GM21529 (cell line): ENCODE measurements around the gene ZNF736.
"Not testable (repeated sequence)": the region's sequence is repeated elsewhere in the genome, so short reads cannot be mapped to it uniquely, and the experiment has no call there.

Experiments
- ATAC-seq: cut with Tn5 transposase; IDR thresholded peaks from one replicate; pipeline ENCODE4 v1.9.1; 2021; ENCODE audit not compliant: unreplicated experiment

Gene ZNF736

DNA sequence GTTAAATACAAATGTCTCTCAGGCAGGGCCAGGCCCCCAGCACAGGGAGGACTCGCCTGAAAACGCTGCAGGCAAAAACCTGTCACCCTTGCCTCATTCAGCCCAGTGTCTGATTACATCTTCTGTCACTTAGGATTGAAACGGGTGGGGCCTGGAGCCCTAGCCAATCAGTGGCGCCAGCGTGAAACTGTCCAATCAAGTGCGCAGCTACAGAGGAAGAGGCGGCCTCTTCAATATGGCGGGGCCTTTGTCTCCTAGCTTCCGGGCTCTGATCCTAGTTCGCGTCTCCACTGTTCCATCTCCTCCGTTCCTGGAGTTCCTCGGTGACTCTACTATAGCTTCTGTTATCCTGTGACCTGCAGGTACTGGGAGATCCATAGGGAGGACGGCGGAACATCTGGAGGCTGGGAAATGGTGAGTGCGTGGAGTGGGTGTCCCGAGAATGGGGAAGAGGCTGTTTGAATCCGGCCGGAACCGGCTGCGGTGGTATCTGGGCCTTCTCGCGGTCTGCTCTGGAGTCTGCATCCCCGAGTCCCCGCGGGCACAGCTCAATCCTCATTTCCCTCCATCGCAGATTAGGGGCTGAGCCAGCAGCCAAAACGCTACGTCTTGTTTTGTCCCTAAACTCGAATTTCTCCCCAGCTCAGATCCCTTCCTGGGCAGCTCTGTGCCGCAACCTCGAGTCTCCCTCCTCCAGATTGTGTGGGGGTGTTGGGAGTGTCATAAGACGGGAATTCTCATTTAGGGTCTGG is at the start of gene ZNF736:
Gene ZNF736 (plus strand): TSS at position 222 of the 752 bp plus-strand sequence. CDS start 190 bp downstream, at position 412.
- ATAC-seq: peak; percentile 100

DNA sequence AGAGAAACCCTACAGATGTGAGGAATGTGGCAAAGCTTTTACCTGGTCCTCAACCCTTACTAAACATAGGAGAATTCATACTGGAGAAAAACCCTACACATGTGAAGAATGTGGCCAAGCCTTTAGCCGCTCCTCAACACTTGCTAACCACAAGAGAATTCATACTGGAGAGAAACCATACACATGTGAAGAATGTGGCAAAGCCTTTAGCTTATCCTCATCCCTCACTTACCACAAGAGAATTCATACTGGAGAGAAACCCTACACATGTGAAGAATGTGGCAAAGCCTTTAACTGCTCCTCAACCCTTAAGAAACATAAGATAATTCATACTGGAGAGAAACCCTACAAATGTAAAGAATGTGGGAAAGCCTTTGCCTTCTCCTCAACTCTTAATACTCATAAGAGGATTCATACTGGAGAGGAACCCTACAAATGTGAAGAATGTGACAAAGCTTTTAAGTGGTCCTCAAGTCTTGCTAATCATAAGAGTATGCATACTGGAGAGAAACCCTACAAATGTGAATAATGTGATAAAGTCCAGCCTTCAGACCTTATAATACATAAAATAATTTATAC is 47.3 kb upstream of the ZNF736 start:
- no peak for ATAC-seq

DNA sequence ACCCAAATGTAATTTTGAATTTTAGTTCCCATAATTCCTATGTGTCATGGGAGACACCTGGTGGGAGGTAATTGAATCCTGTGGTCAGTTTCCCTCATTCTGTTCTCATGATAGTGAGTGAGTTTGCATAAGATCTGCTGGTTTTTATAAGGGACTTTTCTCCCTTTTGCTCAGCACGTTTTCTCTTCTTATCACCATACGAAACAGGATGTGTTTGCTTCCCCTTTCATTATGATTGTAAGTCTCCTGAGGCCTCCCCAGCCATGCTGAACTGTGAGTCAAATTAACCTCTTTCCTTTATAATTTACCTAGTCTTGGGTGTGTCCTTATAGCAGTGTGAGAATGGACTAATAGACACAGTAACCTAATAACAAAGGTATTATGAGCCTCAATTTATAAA is 36.1 kb upstream of the ZNF736 start:
- no peak for ATAC-seq

DNA sequence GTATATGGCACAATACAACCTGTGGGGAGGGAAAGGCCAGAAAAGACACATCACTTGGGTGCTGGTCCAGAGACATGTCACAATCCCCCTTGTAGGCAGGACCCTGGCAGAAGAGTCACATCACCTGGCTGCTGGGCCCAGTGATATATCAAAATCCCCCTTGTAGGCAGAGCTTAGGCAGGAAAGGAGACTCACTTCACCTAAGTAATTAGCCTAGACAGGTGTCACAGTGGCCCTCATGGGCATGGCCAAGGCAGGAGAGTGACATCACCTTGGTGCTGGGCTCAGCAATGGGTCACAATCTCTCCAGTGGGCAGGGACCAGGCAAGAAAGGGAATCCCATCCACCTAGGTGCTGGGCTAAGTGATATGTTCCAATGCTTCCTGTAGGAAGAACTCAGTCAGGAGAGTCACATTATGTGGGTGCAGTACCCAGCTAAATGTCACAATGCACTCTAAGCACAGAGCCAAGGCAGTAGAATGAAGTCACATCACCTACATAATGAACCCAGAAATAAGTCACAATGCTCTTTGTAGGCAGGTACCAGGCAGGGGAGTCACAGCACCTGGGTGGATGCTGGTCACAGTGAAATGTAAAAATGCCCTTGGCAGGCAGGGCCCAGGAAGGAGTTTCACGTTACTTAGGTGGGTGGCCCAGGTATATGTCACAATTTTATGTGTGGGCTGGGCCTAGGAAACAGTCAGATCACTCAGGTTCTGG is 18.9 kb upstream of the ZNF736 start:
- ATAC-seq: no peak

DNA sequence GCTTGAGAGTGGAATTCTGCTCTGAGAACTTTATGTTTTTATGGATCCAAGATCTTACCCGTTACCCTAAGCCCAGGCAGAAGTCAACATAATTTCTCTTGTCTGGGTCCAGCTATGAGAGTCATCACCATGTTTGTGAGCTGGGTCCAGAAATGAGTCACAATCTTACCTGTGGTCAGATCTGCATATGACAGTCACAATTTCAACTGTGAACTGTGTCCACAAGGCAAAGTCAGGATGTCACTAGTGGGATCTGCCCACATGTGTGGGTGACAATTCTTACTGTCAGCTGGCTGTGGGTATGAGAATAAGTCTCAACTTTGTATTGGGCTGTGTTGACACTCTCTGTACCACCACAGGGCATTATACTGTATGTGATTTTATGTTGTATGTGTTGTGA is 16.3 kb upstream of the ZNF736 start:
- not testable (repeated sequence) for ATAC-seq

DNA sequence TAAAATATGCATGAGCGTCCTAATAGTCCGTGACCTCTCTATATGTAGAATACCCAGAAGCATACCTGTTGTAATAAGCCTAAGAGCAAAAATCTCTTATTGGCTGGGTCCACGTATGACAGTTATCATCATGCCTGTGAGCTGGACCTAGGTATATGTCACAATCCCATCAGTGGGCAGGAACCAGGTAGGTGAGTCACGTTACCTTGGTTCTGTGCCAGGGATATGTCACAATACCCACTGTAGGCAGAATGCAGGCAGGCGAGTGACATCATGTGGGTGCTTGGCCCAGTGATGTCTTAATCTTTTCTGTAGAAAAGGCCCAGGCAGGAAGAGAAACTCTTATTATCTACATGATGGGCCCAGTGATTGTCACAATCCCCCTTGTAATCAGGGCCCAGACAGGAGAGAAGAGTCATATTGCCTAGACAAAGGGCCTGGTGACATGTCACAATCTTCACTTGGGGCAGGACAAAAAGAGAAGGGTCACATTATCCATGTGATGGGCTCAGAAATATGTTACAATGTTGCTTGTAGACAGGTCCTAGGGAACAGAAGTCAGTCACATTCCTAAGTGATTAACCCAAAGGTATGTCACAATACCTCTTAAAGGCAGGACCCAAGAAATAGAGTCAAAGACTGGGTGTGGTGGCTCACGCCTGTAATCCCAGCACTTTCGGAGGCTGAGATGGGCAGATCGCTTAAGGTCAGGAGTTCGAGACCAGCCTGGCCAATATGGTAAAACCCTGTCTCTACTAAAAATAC is 12.9 kb upstream of the ZNF736 start:
- ATAC-seq: no peak

DNA sequence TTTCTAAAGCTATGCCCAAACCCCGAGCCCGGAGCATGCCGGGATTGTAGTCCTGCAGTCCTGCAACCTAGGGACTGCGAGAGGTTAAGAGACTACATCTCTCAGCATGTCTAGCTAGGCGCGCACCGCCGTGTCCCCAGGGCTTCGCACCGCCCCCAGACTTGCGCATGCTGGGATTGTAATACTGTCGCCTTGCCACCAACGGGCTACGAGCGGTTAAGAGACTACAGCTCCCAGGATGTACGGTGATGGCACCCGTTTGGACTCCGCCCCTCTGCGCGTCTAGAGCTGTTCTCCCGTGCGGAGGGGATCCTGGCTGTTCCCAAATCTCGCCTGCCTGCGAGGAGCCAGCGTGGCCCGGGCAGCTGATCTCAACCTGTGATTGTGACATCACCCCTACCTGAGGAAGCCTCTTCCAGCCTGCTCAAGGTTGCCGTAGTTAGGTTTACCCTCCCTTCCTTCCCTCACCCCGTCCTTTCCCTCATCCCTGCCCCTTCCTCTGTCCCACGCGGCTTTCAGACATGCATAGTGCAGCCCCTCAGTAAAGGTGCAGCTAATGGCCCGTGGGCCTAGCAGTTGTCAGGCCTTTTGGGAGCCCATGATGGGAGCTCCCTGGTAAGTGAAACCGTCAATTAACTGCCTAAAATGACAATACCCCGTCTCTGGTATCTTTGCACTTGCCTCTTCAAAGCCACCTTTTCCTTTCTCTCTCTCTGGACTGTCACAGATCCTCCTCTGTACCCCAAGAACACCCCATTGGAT is 6.3 kb upstream of the ZNF736 start:
- peak; percentile 98 for ATAC-seq

DNA sequence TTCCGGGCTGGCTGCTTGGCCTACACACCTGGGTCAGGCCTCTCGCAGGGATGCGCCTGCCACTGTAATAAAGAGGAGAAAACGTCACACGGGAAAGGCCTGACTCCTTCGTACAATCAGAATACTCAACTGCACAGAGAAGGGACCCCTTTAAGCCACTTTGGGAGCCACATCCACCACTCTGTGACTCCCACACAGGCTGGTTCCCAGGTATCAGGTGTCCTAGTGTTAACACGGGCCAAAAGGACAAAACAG is 5.8 kb upstream of the ZNF736 start:
- no peak for ATAC-seq

DNA sequence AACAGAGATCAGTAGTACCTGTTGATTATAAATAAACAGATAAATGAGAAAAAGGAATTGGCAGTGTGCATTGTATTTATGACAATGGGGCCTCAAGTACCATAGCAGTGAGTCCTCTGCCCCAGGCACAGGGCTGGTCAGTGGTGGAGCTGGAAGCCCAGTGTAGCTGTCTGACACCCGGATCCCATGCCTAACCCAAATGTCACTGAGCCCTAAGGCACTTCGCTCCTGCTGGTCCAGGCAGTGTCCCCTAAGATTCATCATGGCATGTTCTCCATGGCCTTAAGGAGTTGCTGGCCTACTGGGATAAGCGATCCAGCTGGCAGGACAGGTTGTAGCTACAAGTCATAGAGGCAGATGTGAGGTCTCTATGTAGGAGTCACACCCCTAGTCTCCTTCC is 3.3 kb upstream of the ZNF736 start:
- ATAC-seq: no peak

DNA sequence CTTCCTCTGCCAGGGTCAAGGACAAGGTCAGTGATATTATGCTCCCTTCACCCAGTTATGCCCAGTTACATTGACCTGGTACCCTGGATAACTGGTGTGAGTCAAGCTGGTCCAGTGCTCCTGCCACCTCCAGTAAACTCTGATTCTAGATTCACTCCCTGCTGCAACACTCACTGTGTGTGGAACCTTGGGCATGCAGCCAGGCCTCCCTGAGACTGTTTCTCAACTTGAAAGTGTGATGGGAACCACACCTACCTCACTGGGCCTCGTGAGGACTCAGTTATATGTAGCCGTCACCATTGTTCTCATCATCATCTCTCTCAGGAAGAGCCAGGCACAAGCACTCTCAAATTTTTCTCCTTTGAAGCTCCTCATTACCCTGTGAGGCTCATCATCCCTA is 935 bp upstream of the ZNF736 start:
- no peak for ATAC-seq

DNA sequence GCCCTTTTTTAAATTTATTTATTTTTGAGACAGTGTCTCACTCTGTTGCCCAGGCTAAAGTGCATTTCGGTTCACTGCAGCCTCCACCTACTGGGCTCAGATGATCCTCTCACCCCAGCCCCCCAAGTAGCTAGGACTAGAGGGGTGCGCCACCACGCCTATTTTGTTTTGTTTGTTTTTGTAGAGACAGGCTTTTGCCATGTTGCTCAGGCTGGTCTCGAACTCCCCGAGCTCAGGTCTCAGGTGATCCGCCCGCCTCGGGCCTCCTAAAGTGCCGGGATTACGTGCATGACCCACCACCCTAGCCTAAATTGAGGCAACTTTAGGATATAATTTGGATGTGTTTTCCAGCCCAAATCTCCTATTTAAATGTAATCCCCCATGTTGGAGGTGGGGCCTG is 805 bp downstream of the ZNF736 start:
- no peak for ATAC-seq

DNA sequence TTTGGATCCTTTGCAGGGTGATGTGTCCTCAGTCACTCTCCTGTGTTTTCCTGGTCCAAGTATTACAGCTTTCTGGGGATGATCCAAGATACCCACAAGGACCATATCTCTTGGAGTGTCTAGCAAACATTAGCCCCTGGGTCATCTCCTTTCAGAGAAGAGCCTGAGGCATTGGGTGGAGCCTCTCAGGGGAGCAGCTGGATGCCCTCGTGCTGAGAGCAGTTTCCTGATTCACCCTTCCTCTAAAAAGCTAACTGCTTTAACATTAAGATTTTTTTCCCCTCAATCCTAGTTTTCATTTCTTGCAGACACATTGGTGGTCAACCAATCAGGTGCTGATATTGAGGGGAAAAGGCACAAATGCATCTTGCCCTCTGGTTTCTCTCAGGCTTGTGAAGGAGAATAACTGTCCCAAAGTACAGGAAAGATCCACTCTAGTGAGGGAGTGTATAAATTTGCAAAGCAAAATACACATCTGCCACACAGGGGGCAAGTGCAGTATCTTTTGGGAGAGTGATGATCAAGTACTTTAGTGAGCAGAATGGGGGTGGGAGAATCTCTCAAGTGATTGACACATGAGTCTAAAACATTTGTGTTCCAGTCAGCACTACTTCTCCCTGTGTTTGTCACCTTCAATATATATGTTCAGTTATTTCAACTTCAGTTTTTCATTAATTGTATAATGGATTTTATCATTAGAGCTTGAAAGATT is 2.4 kb downstream of the ZNF736 start:
- not testable (repeated sequence) for ATAC-seq

DNA sequence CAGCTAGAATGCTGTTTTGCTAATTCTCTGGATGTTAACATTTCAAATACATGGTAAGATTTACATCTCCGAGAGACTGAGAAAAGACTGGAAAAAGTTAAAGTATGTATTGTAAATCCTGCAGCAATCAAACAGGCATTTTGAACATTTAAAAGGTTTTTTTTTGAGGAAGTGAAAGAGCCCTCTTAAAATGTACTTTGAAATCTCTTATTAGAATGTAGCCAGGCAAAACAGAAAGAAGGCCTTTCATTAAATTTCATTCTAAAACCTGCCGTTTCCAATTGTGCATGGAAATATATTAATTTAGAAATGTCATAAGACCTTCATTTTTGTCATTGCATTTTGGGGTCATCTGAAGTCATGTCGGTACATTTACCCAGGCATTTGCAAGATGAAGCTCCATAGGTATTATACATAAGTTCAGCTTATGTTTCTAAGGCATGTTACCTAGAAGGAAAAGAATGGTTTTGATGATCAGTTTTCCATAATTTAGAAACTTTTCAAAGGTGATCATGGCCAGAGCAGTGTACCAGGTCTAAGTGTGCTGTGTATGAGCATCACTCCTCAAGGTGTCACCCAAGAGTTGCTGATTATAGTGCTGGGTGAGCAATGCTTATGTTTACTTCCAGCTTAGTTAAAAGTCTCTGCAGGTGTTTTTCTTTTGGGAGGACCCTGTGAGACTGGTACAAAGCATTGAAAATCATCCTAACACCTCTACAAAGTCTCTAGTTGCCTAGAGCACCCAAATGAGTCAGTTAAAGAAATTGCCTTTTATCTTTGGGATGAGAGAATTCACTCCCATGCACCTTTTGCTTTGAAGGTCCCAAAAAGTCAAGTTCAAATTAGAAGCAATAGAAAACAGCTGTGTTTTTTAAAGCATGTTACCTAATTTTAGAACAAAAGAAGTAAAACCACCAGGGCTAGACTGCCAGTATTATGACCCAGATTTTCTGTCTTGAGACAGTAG is 7.1 kb downstream of the ZNF736 start:
- ATAC-seq: peak; percentile 58

DNA sequence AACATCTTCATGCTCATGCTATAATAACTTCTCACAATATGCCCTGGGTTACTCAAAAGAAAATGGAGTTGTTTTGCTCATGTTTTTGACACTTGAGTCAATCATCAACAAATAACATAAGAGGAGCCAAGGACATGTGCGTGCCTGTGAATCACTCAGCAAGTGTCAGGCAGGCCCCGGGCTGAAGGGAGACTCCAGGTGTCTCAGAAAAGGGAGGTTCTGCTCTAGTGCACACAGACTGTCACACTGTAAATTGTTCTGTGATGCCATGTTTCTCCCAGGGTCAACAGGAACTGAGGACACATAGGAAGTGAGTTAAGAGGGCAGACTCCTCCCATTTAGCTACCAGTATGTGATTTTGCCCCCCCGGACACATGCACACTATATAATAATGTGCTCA is 10.4 kb downstream of the ZNF736 start:
- ATAC-seq: not testable (repeated sequence)

DNA sequence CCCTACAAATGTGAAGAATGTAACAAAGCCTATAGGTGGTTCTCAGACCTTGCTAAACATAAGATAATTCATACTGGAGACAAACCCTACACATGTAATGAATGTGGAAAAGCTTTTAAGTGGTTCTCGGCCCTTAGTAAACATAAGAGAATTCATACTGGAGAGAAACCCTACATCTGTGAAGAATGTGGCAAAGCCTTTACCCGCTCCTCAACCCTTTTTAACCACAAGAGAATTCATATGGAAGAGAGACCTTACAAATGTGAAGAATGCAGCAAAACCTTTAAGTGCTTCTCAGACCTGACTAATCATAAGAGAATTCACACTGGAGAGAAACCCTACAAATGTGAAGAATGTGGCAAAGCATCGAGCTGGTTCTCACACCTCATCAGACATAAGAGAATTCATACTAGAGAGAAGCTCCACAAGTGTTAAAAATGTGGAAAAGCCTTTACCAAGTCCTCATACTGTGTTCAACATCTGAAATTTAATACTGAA is 35.0 kb downstream of the ZNF736 start:
- ATAC-seq: not testable (repeated sequence)

DNA sequence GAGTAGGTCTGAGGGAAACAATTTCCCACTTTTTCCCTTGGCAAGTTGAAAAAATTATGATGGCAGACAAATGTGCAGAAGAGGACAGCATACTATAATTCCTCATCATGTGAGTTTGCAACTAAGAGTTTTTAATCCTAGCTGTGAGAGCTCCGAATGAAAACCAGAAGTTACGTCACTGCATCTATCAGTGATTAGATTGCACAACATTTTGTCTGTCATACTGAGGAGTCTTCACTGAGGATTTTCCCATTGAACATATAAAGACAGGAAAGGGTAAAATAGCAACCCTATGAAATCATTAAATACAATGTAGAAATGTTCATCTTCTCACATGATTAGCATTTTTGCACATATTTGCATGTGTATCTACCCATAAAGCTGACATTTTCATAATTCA is 45.8 kb downstream of the ZNF736 start:
- no peak for ATAC-seq

DNA sequence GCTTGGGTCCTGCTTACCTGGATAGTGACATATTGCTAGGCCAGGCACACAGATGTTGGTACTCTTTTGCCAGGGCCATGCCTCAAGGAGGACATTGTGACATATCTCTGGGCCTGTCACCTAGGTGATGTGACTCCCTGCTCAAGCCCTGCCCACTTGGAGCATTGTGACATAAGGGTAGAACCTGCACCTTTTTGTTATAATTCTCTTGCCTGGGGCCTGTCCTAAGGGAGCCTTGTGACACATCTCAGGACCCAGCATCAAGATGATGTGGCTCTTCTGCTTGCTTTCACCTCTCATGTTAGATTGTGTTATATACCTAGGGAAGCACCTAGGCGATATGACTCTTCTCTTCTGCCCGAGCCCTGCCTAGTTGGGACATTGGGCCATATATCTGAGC is 57.4 kb downstream of the ZNF736 start:
- no peak for ATAC-seq

DNA sequence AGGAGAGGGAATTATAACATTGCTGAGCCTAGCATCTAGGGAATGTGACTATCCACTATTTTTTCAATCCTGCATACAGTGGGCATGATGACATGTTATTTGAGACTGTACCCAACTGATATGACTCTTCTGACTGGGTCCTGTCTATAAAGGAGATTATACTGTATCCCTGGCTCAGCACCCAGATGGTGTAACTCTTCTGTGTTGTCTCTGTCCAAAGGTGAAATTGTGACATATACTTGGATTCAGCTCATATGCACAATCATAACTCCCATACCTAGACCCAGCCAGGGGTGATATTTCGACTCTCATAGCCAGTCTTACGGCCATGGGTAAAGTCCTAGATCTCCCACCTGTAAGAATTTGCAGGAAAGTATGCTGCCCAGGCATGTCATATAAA is 59.3 kb downstream of the ZNF736 start:
- no peak for ATAC-seq

DNA sequence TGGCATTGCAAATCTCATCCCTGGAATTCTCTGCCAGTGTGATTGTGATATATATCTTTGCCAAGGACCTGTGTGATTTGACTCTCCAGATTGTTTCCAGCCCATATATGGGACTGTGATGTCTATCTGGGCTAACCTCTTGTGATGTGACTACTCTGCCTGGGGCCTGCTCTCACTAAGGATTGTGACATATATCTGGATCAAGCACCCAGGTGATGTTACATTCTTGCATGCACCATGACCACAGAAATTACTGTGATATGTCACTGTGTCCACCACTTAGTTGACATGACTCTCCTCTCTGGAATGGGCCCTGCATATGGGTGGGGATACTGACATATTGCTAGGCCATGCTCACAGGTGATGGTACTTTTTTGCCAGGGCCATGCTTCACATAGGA is 86.6 kb downstream of the ZNF736 start:
- ATAC-seq: no peak
